Measurements from ENCODE around the gene SLC25A45.

GRCh38 chr11:65418431-65418680 lies 35.9 kb upstream of the SLC25A45 start:
- no peak for TF ChIP-seq RAD21 (IDR thresholded peaks at IDR 0.05; ENCODE audit: low read length)
- TF ChIP-seq CTCF (IDR thresholded peaks at IDR 0.05): no peak
- TF ChIP-seq NFIC (IDR thresholded peaks at IDR 0.05; ENCODE audit: borderline replicate concordance): no peak
- TF ChIP-seq SMC3 (IDR thresholded peaks at IDR 0.05; ENCODE audit: low read depth, low read length): no peak
- TF ChIP-seq, protein P1, sequence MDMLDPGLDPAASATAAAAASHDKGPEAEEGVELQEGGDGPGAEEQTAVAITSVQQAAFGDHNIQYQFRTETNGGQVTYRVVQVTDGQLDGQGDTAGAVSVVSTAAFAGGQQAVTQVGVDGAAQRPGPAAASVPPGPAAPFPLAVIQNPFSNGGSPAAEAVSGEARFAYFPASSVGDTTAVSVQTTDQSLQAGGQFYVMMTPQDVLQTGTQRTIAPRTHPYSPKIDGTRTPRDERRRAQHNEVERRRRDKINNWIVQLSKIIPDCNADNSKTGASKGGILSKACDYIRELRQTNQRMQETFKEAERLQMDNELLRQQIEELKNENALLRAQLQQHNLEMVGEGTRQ (IDR thresholded peaks at IDR 0.05; ENCODE audit: borderline replicate concordance, low read depth, low read length): no peak
- TF ChIP-seq REST (IDR thresholded peaks at IDR 0.05; ENCODE audit: low read depth, low read length): no peak
- no peak for TF ChIP-seq FOXM1 (IDR thresholded peaks at IDR 0.05; ENCODE audit: low read depth)
- TF ChIP-seq RXRA (IDR thresholded peaks at IDR 0.05; ENCODE audit: borderline replicate concordance, low read depth): no peak
- no peak for TF ChIP-seq GATA2 (CRISPR knock-in tag; IDR thresholded peaks at IDR 0.05)
- no peak for TF ChIP-seq SIN3A (IDR thresholded peaks at IDR 0.05; ENCODE audit: borderline replicate concordance, low read depth, low read length)
- no peak for TF ChIP-seq GABPA (IDR thresholded peaks at IDR 0.05; ENCODE audit: low read depth)

Data from SK-N-SH (cell line).